Mucosa of stomach (tissue), 1 donor: ENCODE measurements around the gene SPATA9.
"Not testable (repeated sequence)": the region's sequence is repeated elsewhere in the genome, so short reads cannot be mapped to it uniquely, and the experiment has no call there.

Source experiments
- H3K27me3 ChIP-seq: one replicate; pipeline ENCODE4 v1.7.0; 2013; ENCODE audit warnings: mild to moderate bottlenecking, low read length; ENCODE audit not compliant: control insufficient read depth, insufficient read depth
- H3K36me3 ChIP-seq: one replicate; pipeline ENCODE4 v1.7.0; 2013; ENCODE audit warnings: low read length; ENCODE audit not compliant: control insufficient read depth, insufficient read depth
- H3K4me1 ChIP-seq: one replicate; pipeline ENCODE4 v1.7.0; 2013; ENCODE audit warnings: mild to moderate bottlenecking, low read length; ENCODE audit not compliant: control insufficient read depth, insufficient read depth
- H3K4me3 ChIP-seq: one replicate; pipeline ENCODE4 v1.7.0; 2013; ENCODE audit warnings: low read length
- H3K9ac ChIP-seq: one replicate; pipeline ENCODE4 v1.7.0; 2013; ENCODE audit warnings: mild to moderate bottlenecking, low read length, moderate library complexity
- H3K9me3 ChIP-seq: one replicate; pipeline ENCODE4 v1.7.0; 2013; ENCODE audit warnings: mild to moderate bottlenecking, low read length, moderate library complexity; ENCODE audit not compliant: control insufficient read depth
- donor health status: Pancreatic carcinoma.

The SPATA9 gene

GRCh38 chr5:95646226-95646568, 36.6 kb downstream of the SPATA9 start:
- H3K27me3 ChIP-seq, H3K36me3 ChIP-seq, H3K9me3 ChIP-seq, H3K4me1 ChIP-seq, H3K4me3 ChIP-seq, H3K9ac ChIP-seq: not testable (repeated sequence)

- Histone ChIP-seq H3K36me3 (no peaks in the 10 kb centered on the region), H3K27me3 (no peaks in the 10 kb centered on the region), H3K4me3 (no peak overlapping the region), H3K4me1 (peaks cover 9% of the 10 kb centered on the region), H3K9ac (no peak overlapping the region), H3K9me3 (no peaks in the 10 kb centered on the region)
Measured at GRCh38 chr5:95644351-95645042, 38.3 kb downstream of the SPATA9 start.

GRCh38 chr5:95643152-95643551, 39.6 kb downstream of the SPATA9 start:
- no peaks in the 10 kb centered on the region for H3K9me3 ChIP-seq
- H3K27me3 ChIP-seq: no peaks in the 10 kb centered on the region
- no peak overlapping the region for H3K9ac ChIP-seq
- peaks cover 9% of the 10 kb centered on the region for H3K4me1 ChIP-seq
- H3K4me3 ChIP-seq: no peak overlapping the region
- H3K36me3 ChIP-seq: no peaks in the 10 kb centered on the region

- H3K4me1 ChIP-seq: peaks cover 9% of the 10 kb centered on the region
- H3K9ac ChIP-seq: no peak overlapping the region
- no peaks in the 10 kb centered on the region for H3K27me3 ChIP-seq
- no peak overlapping the region for H3K4me3 ChIP-seq
- no peaks in the 10 kb centered on the region for H3K9me3 ChIP-seq
- H3K36me3 ChIP-seq: no peaks in the 10 kb centered on the region
Measured at GRCh38 chr5:95641741-95642220, 41.0 kb downstream of the SPATA9 start.

- Histone ChIP-seq H3K4me1 (peaks cover 9% of the 10 kb centered on the region), H3K4me3 (no peak overlapping the region), H3K9ac (no peak overlapping the region), H3K36me3 (no peaks in the 10 kb centered on the region), H3K27me3 (no peaks in the 10 kb centered on the region), H3K9me3 (no peaks in the 10 kb centered on the region)
Measured at GRCh38 chr5:95638632-95639031, 44.2 kb downstream of the SPATA9 start.

- no peaks in the 10 kb centered on the region for H3K9me3 ChIP-seq
- no peak overlapping the region for H3K9ac ChIP-seq
- no peaks in the 10 kb centered on the region for H3K27me3 ChIP-seq
- H3K4me3 ChIP-seq: no peak overlapping the region
- H3K4me1 ChIP-seq: no peaks in the 10 kb centered on the region
- no peaks in the 10 kb centered on the region for H3K36me3 ChIP-seq
Measured at GRCh38 chr5:95634081-95634480, 48.7 kb downstream of the SPATA9 start.

GRCh38 chr5:95633671-95634070, 49.1 kb downstream of the SPATA9 start:
- Histone ChIP-seq H3K9ac (no peak overlapping the region), H3K27me3 (no peaks in the 10 kb centered on the region), H3K4me1 (no peaks in the 10 kb centered on the region), H3K4me3 (no peak overlapping the region), H3K9me3 (no peaks in the 10 kb centered on the region), H3K36me3 (no peaks in the 10 kb centered on the region)

GRCh38 chr5:95632942-95633341, 49.8 kb downstream of the SPATA9 start:
- H3K36me3 ChIP-seq, H3K4me3 ChIP-seq, H3K27me3 ChIP-seq, H3K9ac ChIP-seq, H3K4me1 ChIP-seq, H3K9me3 ChIP-seq: not testable (repeated sequence)

GRCh38 chr5:95631991-95632675, 50.7 kb downstream of the SPATA9 start:
- H3K4me1 ChIP-seq: no peaks in the 10 kb centered on the region
- no peaks in the 10 kb centered on the region for H3K36me3 ChIP-seq
- no peaks in the 10 kb centered on the region for H3K9me3 ChIP-seq
- no peak overlapping the region for H3K4me3 ChIP-seq
- no peak overlapping the region for H3K9ac ChIP-seq
- no peaks in the 10 kb centered on the region for H3K27me3 ChIP-seq

GRCh38 chr5:95631255-95631958, 51.4 kb downstream of the SPATA9 start:
- Histone ChIP-seq H3K9me3 (no peaks in the 10 kb centered on the region), H3K36me3 (no peaks in the 10 kb centered on the region), H3K9ac (no peak overlapping the region), H3K4me3 (no peak overlapping the region), H3K27me3 (no peaks in the 10 kb centered on the region), H3K4me1 (no peaks in the 10 kb centered on the region)

GRCh38 chr5:95630394-95630917, 52.3 kb downstream of the SPATA9 start:
- Histone ChIP-seq H3K4me1 (no peaks in the 10 kb centered on the region), H3K9ac (no peak overlapping the region), H3K27me3 (no peaks in the 10 kb centered on the region), H3K9me3 (no peaks in the 10 kb centered on the region), H3K36me3 (no peaks in the 10 kb centered on the region), H3K4me3 (no peak overlapping the region)

- H3K4me3 ChIP-seq: no peak overlapping the region
- H3K9ac ChIP-seq: no peak overlapping the region
- no peaks in the 10 kb centered on the region for H3K27me3 ChIP-seq
- H3K9me3 ChIP-seq: no peaks in the 10 kb centered on the region
- H3K4me1 ChIP-seq: no peaks in the 10 kb centered on the region
- no peaks in the 10 kb centered on the region for H3K36me3 ChIP-seq
Measured at GRCh38 chr5:95628933-95629332, 53.9 kb downstream of the SPATA9 start.
